Right lung (tissue), 5 donors: Measurements from ENCODE around the gene UVRAG. TPM values are rescaled to one million over a fixed set of nuclear protein-coding genes. Genes with fewer than 3 reads are reported as not detected.
"Not testable (repeated sequence)": the region's sequence is repeated elsewhere in the genome, so short reads cannot be mapped to it uniquely, and the experiment has no call there.

Experiments
- DNase-seq, 2 donors: peaks; one replicate each; pipeline ENCODE4 v3.0.0-alpha.2; 2013
- polyA plus RNA-seq, 5 donors: library from polyadenylated mRNA; unstranded; fragments of 120-200 nt; gene quantifications; one replicate each; pipeline versions ENCODE4 v1.2.1 to v1.2.3, GENCODE V29; 2013; ENCODE audit warnings: inconsistent platforms in 1 of 5, low replicate concordance in 1 of 5; ENCODE audit not compliant: insufficient read length in 5 of 5, insufficient read depth in 1 of 5

The UVRAG gene
- polyA plus RNA-seq, 5 donors, result 19.0 to 25.0 (median 21.4) TPM

- no peak for DNase-seq
Observed at GRCh38 chr11:75916882-75917281, 101.9 kb downstream of the UVRAG start.

- DNase-seq, result no peak
Observed at GRCh38 chr11:75918331-75918730, 103.3 kb downstream of the UVRAG start.

- no peak for DNase-seq
Observed at GRCh38 chr11:75919525-75919924, 104.5 kb downstream of the UVRAG start.

GRCh38 chr11:75920848-75921247 is 105.8 kb downstream of the UVRAG start:
- DNase-seq, result no peak

GRCh38 chr11:75921808-75922207 is 106.8 kb downstream of the UVRAG start:
- DNase-seq, result no peak

GRCh38 chr11:75924966-75925784 is 110.2 kb downstream of the UVRAG start:
- DNase-seq, result no peak

- no peak for DNase-seq
Observed at GRCh38 chr11:75925785-75926164, 110.8 kb downstream of the UVRAG start.

- DNase-seq, result no peak
Observed at GRCh38 chr11:75929706-75930105, 114.7 kb downstream of the UVRAG start.

GRCh38 chr11:75930534-75930933 is 115.5 kb downstream of the UVRAG start:
- no peak for DNase-seq

GRCh38 chr11:75931124-75931523 is 116.1 kb downstream of the UVRAG start:
- DNase-seq, result no peak

- not testable (repeated sequence) for DNase-seq
Observed at GRCh38 chr11:75933736-75934135, 118.7 kb downstream of the UVRAG start.

- no peak for DNase-seq
Observed at GRCh38 chr11:75934851-75935250, 119.8 kb downstream of the UVRAG start.

- DNase-seq, result no peak
Observed at GRCh38 chr11:75938543-75938942, 123.5 kb downstream of the UVRAG start.

- no peak for DNase-seq
Observed at GRCh38 chr11:75939516-75939915, 124.5 kb downstream of the UVRAG start.

GRCh38 chr11:75939992-75940391 is 125.0 kb downstream of the UVRAG start:
- DNase-seq, result no peak

GRCh38 chr11:75940911-75941310 is 125.9 kb downstream of the UVRAG start:
- no peak for DNase-seq

GRCh38 chr11:75944515-75944914 is 129.5 kb downstream of the UVRAG start:
- no peak for DNase-seq

GRCh38 chr11:75945446-75945845 is 130.4 kb downstream of the UVRAG start:
- DNase-seq, result no peak

- no peak for DNase-seq
Observed at GRCh38 chr11:75945947-75946346, 130.9 kb downstream of the UVRAG start.

GRCh38 chr11:75946531-75947530 is 131.8 kb downstream of the UVRAG start:
- no peak for DNase-seq

GRCh38 chr11:75949023-75949672 is 134.1 kb downstream of the UVRAG start:
- DNase-seq, result no peak

- DNase-seq, result no peak
Observed at GRCh38 chr11:75950141-75950540, 135.1 kb downstream of the UVRAG start.
